Measurements from ENCODE around the gene CCDC78. TPM values are rescaled to one million over a fixed set of nuclear protein-coding genes. Genes with fewer than 3 reads are reported as not detected.
A peak's percentile ranks its signal among the peaks of the same experiment; 100 is the strongest.

CCDC78 gene
- total RNA-seq, 1 experiment from 2014 or later: 20.2 TPM

- no peak for TF ChIP-seq ATF6 (CRISPR knock-in tag; IDR thresholded peaks at IDR 0.05)
- no peak for TF ChIP-seq PREB (CRISPR knock-in tag; IDR thresholded peaks at IDR 0.05; ENCODE audit: borderline replicate concordance)
- no peak for TF ChIP-seq ZNF425 (CRISPR knock-in tag; conservative IDR thresholded peaks at IDR 0.05)
- 0 out of 2 replicates have a peak, but pooled peaks have one; percentile 69 for TF ChIP-seq AR (CRISPR knock-in tag; IDR thresholded peaks at IDR 0.05)
- TF ChIP-seq FOXP4 (CRISPR knock-in tag; IDR thresholded peaks at IDR 0.05): 0 out of 2 replicates have a peak, but pooled peaks have one; percentile 22
- no peak for TF ChIP-seq GABPB1 (CRISPR knock-in tag; IDR thresholded peaks at IDR 0.05)
- no peak for TF ChIP-seq OVOL2 (CRISPR knock-in tag; IDR thresholded peaks at IDR 0.05; ENCODE audit: borderline replicate concordance)
- no peak for TF ChIP-seq FOXJ3 (CRISPR knock-in tag; IDR thresholded peaks at IDR 0.05; ENCODE audit: borderline replicate concordance)
- TF ChIP-seq ZNF423 (CRISPR knock-in tag; IDR thresholded peaks at IDR 0.05): peak; percentile 4; the same call in 1 of the 2 replicates
- no peak for TF ChIP-seq ATF3 (CRISPR knock-in tag; conservative IDR thresholded peaks at IDR 0.05)
- no peak for TF ChIP-seq TEAD4 (CRISPR knock-in tag; IDR thresholded peaks at IDR 0.05)
- TF ChIP-seq PRDM15 (CRISPR knock-in tag; IDR thresholded peaks at IDR 0.05): peak; percentile 32; the same call in 1 of the 2 replicates
- 0 out of 2 replicates have a peak, but pooled peaks have one; percentile 34 for TF ChIP-seq TEAD1 (CRISPR knock-in tag; IDR thresholded peaks at IDR 0.05)
- TF ChIP-seq GRHL2 (CRISPR knock-in tag; IDR thresholded peaks at IDR 0.05; ENCODE audit: insufficient replicate concordance, severe bottlenecking): no peak
- no peak for TF ChIP-seq HMGA2 (CRISPR knock-in tag; IDR thresholded peaks at IDR 0.05)
- TF ChIP-seq JUN (CRISPR knock-in tag; IDR thresholded peaks at IDR 0.05): no peak
- no peak; the same call in 1 of the 2 replicates for TF ChIP-seq NFYB (CRISPR knock-in tag; conservative IDR thresholded peaks at IDR 0.05; ENCODE audit: low read depth)
- 0 out of 2 replicates have a peak, but pooled peaks have one; percentile 7 for TF ChIP-seq ESRRA (CRISPR knock-in tag; IDR thresholded peaks at IDR 0.05; ENCODE audit: borderline replicate concordance)
- TF ChIP-seq IRF2 (CRISPR knock-in tag; IDR thresholded peaks at IDR 0.05; ENCODE audit: borderline replicate concordance, low read depth): no peak
- TF ChIP-seq ZNF263 (CRISPR knock-in tag; IDR thresholded peaks at IDR 0.05; ENCODE audit: low read depth): no peak
- no peak for TF ChIP-seq CDX4 (CRISPR knock-in tag; IDR thresholded peaks at IDR 0.05; ENCODE audit: borderline replicate concordance)
- no peak for TF ChIP-seq SMAD4 (CRISPR knock-in tag; IDR thresholded peaks at IDR 0.05)
Measured at GRCh38 chr16:674968-675883, 51.0 kb downstream of the CCDC78 start, which contains the start of gene RHBDL1 (continued).

All from WTC11 (cell line).